Islet of Langerhans (tissue), 1 donor: ENCODE measurements around the gene GPC1.

ENCODE experiments used
- FAIRE-seq: peaks from one replicate; lab custom pipeline; 2011; peaks lifted over from hg19 to GRCh38; lab: Jason Lieb, UNC

The GPC1 gene

DNA sequence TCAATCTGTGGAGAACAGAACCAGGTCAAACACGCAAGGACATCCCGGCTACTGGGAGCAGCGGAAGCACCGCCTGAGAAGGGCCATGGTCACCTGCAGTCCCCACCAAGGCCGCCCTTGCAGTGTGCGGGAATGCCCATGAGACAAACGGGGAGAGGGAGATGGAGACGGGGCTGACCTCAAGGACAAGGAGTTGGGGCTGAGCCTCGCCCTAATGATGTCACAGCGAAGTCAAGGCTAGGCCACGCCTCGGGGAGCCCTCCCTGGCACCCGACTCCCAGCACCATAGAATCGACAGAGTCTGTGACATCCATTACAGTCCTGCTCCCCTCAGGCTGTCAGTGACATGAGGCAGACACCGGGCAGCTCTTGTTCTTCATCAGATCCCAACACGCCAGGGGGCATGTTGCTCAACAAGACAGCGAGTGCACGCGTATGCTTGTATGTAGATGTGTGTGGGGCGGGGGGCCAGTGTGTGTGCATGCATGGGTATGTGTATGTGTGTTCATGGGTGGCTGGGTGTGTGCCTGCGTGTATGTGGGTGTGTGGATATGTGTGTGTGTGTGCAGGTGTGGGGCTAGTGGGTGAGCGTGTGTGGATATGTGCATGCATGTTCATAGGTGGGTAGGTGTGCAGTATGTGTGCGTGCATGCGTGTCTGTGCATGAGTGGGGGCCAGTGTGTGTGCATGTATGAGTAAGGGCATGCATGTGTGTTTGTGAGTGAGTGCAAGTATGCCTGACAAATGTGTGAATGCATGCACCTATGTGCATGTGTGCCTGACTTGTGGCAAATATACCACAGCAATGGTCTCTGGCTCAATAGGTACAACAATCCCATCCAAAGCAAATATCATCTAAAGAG lies 65.3 kb downstream of the GPC1 start:
- no peak for FAIRE-seq

DNA sequence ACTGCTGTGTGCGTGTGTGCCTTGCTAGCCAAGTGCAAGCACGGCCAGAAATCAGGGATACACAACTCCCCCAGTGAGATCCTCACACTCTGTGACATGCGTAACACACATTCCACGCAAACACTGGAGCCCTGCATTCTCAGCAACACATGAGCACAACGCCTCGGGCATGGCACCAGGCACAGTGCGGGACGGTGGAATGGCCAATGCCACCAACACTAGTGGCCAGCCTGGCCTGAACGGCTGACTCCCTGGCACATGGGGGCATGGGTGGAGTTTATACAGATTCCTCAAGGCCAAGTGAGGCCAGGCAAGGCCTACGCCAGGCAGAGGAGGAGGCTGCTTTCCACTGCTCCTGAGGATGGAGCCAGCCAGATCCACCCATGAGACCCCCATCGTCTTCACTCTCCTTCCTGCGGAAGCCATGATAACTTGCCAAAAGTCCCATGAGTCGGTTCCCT lies 66.1 kb downstream of the GPC1 start:
- FAIRE-seq, result no peak

DNA sequence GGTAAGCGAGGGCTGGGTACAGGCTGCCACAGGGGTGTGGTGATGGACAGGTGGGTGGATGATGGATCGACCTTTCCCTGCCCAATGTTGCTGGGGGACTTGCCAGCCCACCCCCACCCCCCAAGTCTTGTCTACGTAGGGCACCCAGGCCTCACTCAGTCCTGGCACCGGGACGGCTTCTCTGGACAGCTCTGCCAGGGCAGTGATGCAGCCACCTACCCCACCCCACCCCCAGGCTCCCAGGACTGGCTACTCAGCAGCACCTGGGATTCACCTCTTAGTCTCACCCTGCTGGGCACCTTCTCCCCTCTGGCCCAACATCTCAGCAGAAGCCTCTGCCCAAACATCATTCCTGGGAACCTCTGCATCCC lies 66.6 kb downstream of the GPC1 start:
- no peak for FAIRE-seq

DNA sequence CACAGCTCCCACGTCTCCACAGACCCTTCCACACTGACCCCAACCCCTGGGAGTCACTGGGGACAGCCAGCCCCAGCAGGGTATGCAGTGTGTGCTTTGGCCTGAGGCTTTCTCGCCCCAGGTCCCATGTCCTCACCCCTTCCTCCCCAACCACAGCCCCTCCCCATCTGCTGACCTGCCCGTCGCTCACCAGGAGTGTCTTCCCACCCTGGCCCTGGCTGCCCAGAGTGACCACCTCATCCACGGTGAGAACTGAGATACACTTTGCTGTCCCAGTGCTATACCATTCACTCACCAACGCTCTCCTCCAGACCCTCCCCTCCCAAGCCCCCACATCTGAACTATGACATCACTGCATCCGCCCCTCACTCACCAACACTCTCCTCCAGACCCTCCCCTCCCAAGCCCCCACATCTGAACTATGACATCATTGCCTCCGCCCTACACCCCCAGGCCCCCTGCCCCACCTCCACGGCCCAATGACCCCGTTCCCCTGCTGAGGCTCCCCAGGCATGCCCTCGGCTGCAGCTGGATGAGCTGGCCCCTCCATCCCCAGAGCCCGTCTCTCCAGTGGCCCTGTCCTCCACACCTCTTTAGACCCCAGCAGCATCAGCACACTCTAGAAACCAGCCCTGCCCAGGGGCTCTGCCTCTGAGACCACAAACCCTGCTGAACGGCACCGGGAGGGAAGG lies 67.1 kb downstream of the GPC1 start:
- FAIRE-seq, result no peak

DNA sequence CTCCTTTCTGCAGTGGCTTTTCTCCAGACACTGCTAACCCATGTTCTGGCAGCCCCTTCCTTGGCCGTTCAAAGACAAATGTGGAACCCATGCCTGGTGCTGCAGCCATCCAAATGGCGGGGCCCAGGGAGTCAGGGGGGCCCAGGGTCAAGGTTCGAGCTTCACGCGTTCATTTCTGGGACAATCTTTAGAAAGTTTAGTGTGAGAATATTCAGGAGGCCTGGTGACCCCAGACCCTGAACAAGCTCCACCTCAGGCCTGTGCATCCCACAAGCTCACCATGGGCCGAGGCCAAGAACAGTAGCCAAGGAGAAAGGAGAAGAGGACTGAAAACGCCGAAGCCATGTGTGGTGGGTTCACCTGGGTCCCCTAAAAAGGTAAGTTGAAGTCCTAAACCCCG lies 67.9 kb downstream of the GPC1 start:
- FAIRE-seq, result no peak

DNA sequence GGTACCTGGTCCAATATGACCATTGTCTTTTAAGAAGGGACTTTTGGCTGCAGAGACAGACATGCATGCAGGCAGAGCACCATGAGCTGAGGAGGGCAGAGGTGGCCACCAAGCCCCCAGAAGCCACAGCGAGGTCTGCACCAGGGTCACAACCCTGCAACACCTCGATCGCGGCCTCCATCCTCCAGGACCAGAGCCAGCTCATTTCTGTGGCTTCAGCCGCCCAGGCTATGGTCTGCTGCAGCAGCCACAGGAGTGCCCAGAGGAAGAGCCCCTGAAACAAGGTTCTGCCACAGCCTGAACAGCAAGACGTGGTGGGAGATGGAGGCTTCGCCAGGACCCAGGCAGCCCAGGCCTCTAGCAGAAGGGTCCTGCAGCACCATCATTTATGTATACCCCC lies 68.4 kb downstream of the GPC1 start:
- no peak for FAIRE-seq

DNA sequence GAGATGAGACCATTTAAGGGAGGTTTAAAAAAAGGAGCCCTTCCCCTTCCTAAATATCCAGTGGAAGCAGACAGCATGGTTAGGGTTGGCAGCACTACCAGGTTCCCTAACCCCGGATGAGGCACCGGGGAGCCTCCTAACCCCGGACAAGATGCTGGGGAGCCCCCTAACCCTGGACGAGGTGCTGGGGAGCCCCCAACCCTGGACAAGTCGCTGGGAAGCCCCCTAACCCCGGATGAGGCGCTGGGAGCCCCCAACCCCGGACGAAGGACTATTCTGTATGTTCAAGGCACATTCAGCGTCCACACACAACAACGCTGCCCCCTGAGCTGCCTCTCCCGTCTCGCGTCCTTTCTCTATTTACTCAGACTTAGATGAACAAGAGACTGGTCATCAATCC lies 70.4 kb downstream of the GPC1 start:
- FAIRE-seq, result no peak

DNA sequence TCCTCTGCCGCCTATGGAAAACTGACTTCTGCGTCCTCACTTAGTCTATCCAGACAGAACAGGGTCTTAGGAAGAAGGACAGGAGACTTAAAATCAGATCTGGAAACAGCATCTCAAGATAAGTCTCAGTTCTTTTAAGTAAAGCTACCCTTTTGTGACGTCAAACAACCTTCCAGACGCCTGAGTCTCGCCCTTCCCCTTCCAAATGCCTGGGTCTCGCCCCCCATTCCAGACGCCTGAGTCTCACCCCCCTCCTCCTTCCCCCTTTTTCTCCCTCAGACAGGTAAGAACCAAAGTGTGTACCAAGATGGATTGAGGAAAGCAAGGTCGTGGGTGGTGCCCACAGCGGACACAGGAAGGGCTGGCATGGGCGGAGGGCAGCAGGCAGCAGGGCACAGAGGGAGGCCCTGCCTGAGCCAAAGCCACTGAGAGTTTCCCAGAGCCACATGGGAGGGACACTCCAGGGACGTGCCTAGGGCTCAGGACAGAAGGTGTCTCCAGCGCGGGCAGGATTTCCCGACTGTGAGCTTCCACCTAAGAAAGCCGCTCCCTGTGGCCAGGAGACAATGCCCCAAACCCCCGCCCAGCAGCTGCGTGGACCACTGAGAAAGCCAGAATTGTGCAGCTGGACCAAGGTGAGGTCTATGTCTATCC lies 71.1 kb downstream of the GPC1 start:
- FAIRE-seq, result no peak

DNA sequence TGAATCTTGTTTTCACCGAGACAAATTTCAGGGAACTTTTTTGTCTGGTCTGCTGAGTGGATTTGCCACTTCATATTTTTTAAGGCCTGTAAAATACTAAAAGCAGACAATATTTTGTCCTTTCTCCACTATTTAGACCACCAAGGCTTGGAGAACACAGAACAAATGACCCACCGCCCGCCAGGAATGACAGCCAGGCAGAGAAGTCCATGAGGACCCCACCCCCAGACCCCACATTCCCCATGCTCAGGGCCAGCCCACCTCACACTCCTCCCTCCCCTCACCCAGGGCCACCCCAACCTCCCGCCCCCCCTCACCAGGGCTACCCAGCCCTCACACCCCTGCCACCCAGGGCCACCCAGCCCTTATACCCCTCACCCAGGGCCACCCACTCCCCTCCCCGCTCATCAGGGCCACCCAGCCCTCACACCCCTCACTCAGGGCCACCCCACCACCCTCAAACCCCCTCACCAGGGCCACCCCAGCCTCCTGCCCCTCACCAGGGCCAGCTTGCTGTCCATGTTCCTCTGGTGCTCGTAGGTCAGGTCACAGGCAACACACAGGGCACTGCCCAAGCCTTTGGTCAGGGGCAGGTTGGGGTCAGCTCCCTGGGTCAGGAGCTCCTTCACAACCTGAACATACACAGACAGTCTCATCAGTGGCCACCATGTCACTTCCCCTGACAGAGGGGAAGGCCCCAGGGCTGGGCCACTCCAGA lies 71.8 kb downstream of the GPC1 start:
- no peak for FAIRE-seq

DNA sequence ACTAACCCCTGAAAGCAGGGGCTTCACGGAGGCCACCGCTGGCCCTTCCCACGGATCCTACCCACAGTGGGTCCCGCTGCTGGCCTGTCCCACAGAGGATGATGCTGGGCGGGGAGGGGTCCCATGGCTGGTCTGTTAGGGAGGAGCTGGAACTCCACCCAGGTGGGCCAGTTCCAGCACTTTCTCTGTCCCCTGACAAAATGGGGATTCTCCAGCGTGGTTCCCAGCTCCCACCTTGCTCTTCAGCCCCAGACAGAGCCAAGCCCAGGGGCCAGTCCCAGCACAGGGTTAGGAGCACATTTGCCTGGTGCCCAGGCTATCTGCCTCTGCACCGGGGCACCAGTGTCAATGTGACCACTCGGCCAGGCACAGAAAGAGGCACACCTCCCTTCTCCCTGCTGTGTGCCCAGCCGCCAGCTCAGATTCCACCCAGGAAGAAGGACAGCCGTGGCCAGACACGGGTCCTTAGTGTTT lies 72.4 kb downstream of the GPC1 start:
- FAIRE-seq, result no peak

DNA sequence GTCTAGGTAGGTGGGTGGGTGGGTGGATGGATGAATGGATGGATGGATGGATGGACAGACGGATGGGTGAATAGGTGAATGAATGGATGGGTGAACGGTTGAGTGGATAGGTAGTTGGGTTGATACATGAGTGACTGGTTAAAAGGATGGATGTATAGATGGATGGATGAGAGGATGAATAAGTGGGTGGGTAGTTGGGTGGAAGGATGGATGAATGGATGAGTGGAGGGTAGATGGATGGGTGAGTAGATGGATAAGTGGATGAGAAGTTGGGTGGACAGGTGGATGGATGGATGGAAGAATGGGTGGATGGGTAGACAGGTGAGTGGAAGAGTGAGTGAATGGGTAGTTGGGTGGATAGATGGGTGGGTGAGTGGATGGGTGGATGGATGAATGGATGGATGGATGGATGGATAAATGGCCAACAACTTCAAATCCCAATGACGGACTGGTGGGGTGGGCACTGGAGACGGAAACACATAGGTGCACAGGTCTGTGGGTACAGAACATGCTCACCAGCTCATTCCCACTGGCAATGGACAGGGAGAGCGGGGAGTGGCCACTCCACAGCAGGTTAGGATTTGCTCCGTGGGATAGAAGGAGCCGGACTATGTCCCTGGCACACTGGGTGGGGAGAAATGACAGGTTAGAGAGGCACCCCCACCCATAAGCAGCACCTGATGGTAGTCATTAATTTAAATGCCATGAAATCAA lies 73.5 kb downstream of the GPC1 start:
- FAIRE-seq, result no peak

DNA sequence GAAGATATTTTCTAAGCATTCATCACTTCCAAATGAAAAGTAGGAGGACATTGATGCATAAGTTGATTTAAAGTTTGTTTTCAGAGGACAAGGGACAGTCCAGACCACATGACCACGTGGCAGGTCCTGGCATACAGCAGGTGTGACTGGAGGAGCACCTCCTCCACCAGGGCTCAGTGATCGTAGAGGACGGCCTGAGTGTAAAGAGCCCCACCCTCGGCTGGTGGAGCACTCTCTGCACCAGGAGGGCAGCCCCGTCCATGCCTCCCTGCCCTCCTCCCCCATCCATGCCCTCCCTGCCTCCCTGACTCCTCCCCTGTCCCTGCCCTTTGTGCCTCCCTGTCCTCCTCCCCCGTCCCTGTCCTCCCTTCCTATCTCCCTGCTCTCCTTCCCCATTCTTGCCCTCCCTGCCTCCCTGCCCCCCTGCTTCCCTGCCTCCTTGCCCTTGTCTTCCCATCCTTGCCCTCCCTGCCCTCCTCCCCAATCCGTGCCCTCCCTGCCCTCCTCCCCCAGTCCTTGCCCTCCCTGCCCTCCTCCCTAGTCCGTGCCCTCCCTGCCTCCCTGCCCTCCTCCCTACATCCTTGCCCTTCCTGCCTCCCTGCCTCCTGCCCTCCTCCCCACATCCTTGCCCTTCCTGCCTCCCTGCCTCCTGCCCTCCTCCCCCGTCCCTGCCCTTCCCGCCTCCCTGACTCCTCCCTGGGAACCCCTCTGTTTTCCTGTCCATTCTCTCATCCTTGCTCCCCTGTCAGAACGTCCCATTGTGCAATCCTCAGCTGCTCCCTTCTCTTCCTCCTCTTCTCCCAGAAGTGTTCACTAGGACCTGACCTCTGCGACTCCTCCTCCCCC lies 74.4 kb downstream of the GPC1 start:
- FAIRE-seq, result no peak

DNA sequence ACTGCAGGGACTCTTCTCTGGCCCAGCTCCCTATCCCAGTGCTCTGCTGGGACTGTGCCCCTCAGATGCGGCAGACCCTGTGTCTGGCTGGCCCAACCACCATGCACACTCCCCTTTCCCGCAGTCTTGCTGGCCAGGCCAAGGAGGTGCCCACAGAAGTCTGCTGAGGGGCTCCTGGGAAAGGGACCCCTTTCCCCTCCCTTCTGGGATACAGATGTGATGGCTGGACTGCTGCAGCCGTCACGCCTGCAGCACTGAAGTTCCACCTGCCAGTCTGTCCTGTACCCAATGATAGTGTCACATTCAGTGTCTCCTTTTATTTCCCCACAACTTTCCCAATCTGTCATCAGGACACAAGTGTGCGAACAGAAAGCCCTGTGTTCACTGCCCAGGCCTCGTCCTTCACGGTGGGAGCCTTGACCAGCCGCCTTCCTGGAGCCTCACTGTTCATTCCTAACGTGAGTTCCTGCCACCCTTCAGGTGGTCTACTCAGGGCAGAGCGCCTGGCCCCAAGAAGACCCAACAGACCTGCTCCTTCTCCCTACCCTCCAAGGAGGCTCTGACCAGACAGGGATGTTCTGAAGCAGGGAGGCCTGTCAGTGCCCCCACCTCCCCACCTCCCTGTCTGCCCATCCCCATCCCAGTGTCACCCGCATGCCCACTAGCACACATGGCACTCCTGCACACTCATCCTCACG lies 75.2 kb downstream of the GPC1 start:
- FAIRE-seq, result no peak

DNA sequence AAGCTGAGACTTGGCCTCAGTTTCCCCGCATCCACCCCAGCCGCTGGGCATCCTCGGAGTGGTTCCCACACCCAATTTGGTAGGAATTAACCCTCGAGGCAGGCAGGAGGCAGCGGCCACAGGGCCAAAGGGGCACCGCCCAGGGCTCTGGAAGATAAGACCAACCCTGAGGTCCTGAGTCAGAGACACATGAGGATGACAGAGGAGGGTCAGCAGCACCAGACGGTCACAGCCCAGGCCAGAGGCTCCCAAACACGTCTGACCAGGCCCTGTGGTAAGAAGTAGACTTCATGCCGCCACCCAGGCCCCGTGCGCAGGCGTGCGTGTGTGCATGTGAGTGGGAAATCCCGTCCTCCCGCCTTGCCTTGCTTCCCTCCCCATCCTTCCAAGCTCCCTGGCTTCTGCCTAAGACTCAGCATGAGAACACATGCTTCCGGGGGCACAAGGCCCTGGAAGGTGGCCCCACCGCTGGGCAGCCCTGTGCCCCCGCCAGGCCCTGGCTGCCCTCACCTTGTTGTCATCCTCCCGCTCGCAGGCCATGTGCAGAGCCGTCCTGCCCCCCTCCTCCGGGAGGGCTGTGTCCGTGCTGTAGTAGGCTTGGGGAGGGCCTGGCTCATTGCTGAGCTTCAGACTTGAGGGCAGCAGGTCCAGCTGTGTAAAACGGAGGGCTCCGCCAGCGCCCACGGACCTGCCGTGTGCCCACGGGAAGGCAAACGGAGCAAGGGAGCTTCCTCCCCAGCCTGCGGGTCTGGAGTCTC lies 76.1 kb downstream of the GPC1 start:
- no peak for FAIRE-seq

DNA sequence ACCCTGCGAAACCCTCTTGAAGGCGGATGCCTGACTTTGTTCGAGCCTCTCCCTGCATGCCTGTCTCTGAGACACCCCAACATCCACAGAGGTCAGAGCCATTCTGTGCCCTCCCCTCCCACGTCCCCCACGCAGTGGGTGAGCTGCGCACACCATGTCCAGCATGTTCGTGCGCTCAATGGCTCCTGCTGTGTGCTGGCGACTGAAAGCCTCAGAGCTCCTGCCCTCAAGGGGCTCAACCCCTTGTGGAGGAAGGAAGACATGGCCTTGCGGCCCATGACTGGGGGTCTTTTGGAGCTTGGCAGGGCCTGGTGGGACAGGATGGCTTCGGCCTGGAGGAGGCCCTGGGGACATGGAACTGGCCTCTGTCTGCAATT lies 76.6 kb downstream of the GPC1 start:
- no peak for FAIRE-seq

DNA sequence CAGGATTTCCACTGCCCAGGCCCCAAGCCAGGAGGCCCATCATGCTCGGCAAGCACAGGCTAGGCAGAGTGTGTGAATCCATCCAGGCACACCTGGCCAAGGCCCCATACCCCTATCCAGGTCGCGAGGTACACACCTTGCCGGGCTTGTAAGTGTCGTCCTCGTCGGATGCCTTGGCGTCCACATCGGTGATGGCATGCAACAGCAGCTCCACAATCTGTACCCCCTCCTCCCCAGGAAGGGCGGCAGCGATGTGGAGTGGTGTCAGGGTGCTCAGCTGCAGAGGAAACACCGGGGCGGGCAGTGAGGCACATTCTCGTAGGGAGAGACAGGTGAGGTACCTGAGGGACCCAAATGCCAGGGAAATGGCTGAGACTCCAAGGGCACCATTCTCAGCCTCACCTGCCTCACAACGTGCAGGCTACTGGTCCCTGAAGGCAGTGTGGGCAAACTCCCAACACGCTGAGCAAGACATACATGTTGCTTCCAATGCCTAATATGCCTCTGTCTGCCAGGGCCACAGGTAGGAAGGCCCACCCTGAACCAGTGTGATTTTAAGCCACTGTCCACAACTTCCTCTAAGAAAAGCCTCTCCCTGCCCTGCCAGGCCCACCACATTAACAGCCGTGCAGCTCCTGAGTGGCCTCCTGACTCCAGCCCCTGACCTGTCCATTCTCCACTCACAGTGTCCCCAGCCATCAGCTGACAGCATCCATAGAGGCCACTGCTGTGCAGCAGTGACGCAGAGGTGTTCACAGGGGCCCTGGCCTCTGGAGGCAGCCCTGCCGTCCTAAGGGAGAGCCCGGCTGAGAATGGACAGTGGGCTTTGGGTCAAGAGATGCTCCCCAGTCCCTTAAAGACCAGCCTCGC lies 77.4 kb downstream of the GPC1 start:
- no peak for FAIRE-seq

DNA sequence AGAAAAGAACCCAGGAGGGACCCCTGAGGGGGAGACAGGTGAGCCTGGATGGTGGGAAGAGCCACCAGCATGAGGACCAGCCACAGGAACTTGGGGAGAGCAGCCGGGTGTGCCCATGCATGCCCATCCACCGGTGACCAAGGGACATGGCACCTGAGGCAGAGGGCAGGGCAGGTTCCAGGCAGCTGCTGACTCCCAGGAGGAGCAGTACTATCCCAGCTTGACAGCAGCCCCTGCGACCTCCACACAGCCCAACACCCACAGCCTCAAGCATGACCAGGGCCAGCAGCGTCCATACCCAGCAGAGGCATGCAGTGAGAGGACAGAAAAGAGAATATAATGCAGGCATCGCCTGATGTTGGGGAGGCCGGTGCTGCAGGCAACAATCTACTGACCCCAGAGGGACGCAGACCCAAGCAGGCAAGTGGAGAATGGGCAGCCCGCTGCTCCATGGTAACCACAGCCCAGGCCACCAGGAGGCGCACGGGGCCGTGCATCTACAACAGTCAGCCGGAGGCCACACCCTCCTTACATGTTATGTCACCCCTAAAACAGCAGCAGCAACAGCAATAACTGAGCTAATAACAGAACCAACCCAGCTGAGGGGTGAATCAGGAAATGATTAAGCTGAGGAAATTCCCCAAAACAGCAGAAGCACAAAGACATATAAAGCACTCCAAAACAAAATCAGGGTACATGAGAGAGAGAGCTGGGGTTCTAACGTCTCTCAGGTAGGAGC lies 78.3 kb downstream of the GPC1 start:
- no peak for FAIRE-seq

DNA sequence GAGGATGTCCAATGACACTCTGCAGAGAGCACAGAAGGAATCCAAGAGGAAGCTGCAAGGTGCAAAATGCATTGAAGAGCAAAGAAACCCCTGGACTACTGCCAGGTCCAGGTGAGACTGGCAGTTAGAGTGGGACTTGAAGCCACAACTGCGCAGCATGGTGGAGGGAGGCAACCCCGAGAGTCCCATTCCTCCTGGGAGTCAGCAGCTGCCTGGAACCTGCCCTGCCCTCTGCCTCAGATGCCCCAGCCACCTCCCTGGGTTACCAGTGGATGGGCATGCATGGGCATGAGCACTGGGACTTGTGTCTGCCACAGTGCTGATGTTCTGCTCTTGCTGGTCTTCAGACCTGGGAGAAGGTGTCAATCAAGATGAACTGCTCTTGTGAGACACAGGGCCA lies 79.2 kb downstream of the GPC1 start:
- FAIRE-seq, result no peak
